Prostate gland (tissue), 2 donors: ENCODE results near the gene PNO1.

Experiments
- CTCF ChIP-seq, 4 experiments: fragments of 200-600 bp in 2 of 4; fragments of 450-650 bp in 2 of 4; sonication (generic) in 2 of 4; IDR thresholded peaks; 1 replicate in 3 of 4; 2 replicates in 1 of 4; pipeline ENCODE4 v1.5.1; 2016 to 2019; ENCODE audit warnings: antibody characterized with exemption in 4 of 4, mild to moderate bottlenecking in 2 of 4, moderate library complexity in 2 of 4
- POLR2AphosphoS5 ChIP-seq: sonication (generic); formaldehyde crosslinking; IDR thresholded peaks from one replicate; pipeline ENCODE4 v1.6.1; 2017; ENCODE audit warnings: antibody characterized with exemption

DNA sequence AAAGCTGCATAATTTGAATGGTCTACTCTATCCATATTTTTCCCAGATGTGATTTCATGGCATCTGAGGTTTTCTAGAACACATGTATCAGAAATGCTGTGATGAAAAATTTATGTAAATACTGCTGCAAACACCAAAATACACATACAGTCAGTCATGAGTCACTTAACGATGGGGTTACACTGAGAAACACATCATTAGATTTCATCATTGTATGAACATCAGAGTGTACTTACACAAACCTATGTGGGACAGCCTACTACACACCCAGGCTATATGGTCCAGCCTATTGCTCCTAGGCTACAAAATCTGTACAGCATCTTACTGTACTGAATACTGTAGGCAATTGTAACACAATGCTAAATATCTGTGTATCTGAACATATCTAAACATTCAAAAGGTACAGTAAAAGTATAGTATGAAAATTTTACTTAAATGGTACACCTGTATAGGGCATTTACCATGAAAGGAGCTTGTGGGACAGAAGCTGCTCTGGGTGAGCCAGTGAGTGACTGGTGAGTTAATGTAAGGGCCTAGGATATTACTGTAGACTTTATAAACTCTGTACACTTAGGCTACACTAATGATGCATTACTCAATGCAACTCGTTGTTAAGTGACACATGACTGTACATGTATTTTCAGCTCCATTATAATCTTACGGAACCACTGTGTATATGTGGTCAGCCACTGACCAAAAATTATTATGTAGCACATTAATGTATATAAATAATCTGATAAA lies 33.5 kb downstream of the PNO1 start:
- TF ChIP-seq POLR2AphosphoS5 (no peak), CTCF (IDR thresholded peaks at IDR 0.05) (no peak)
